HG03432 (cell line): Measurements from ENCODE around the gene FBLN1.

Source experiments
- ATAC-seq: cut with Tn5 transposase; IDR thresholded peaks from one replicate; pipeline ENCODE4 v1.9.1; 2021; ENCODE audit warnings: mild to moderate bottlenecking, moderate library complexity; ENCODE audit not compliant: unreplicated experiment

Gene FBLN1

GRCh38 chr22:45503816-45504372 is 1.2 kb downstream of the FBLN1 start:
- ATAC-seq: no peak

GRCh38 chr22:45504373-45505341 is 2.0 kb downstream of the FBLN1 start:
- ATAC-seq: no peak

GRCh38 chr22:45505991-45506747 is 3.5 kb downstream of the FBLN1 start:
- ATAC-seq: no peak

- no peak for ATAC-seq
Measured at GRCh38 chr22:45506816-45507360, 4.2 kb downstream of the FBLN1 start.

- ATAC-seq: no peak
Measured at GRCh38 chr22:45507798-45508197, 5.1 kb downstream of the FBLN1 start.

GRCh38 chr22:45508814-45509213 is 6.1 kb downstream of the FBLN1 start:
- ATAC-seq: no peak

- no peak for ATAC-seq
Measured at GRCh38 chr22:45510376-45511232, 7.9 kb downstream of the FBLN1 start.

GRCh38 chr22:45511847-45512261 is 9.2 kb downstream of the FBLN1 start:
- no peak for ATAC-seq

- no peak for ATAC-seq
Measured at GRCh38 chr22:45512363-45512762, 9.7 kb downstream of the FBLN1 start.

GRCh38 chr22:45515676-45516075 is 13.0 kb downstream of the FBLN1 start:
- ATAC-seq: no peak

GRCh38 chr22:45516163-45516562 is 13.5 kb downstream of the FBLN1 start:
- no peak for ATAC-seq

- no peak for ATAC-seq
Measured at GRCh38 chr22:45516923-45517675, 14.4 kb downstream of the FBLN1 start.

GRCh38 chr22:45518136-45518535 is 15.5 kb downstream of the FBLN1 start:
- no peak for ATAC-seq

GRCh38 chr22:45518580-45518991 is 15.9 kb downstream of the FBLN1 start:
- no peak for ATAC-seq

- no peak for ATAC-seq
Measured at GRCh38 chr22:45521178-45521577, 18.5 kb downstream of the FBLN1 start.

GRCh38 chr22:45522462-45522861 is 19.8 kb downstream of the FBLN1 start:
- no peak for ATAC-seq

- ATAC-seq: no peak
Measured at GRCh38 chr22:45524157-45524556, 21.5 kb downstream of the FBLN1 start.

- no peak for ATAC-seq
Measured at GRCh38 chr22:45524966-45525365, 22.3 kb downstream of the FBLN1 start.

GRCh38 chr22:45525480-45525879 is 22.8 kb downstream of the FBLN1 start:
- no peak for ATAC-seq

- no peak for ATAC-seq
Measured at GRCh38 chr22:45526281-45526680, 23.6 kb downstream of the FBLN1 start.
